ENCODE results near the gene CPVL. TPM values are rescaled to one million over a fixed set of nuclear protein-coding genes. Genes with fewer than 3 reads are reported as not detected.
A peak's percentile ranks its signal among the peaks of the same experiment; 100 is the strongest.

Gene CPVL
- total RNA-seq, 1 experiment from 2014 or later = 26.9 TPM

DNA sequence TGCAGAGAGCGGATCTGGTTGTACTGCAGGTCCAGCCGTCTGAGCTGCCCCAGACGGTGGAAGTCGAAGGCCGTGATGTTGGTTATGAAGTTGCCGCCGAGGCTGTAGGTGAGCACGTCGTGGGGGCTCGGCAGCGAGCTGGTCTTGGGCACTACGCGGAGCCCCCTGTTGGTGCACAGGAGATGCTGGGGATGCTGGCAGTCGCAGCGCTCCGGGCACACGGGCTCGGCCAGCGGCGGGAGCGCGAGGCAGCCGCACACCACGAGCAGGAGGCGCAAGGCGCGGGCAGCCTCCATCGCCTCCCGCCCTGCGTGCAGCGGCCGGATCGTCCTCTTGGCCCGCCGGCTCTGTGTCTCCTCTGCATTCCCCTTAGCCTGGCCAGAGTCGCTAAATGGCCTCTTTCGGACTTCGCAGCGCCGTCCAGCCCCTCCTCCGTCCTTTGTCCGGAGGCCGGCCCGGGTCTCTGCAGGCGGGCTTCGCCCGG, 188.5 kb downstream of the CPVL start:
- H2BK12ac ChIP-seq (ENCODE audit: insufficient read length, low read depth, low read length) = no peak overlapping the region
- H2AFZ ChIP-seq (ENCODE audit: low read length) = no peak overlapping the region
- 0 out of 2 replicates have a peak overlapping the region, but pooled peaks have one; percentile 20 for H3K14ac ChIP-seq (ENCODE audit: insufficient read depth, low read length)
- no peak overlapping the region for H3K23ac ChIP-seq (ENCODE audit: insufficient read length, low read depth, low read length)
- Mint-ChIP-seq H3K36me3 (ENCODE audit: insufficient read depth in 1 of 3, low read depth in 3 of 3) (peaks cover 0 to 6% (median 2%) of the 10 kb centered on the region in 3 experiments; a peak in 4 of 7 replicates), H3K27me3 (ENCODE audit: low read depth) (peaks cover 63% of the 10 kb centered on the region), H3K27ac (no peak overlapping the region), H3K4me3 (peak overlapping the region; percentile 66 to 82), H3K9me3 (peaks cover 0 to 7% of the 10 kb centered on the region in 2 experiments; a peak in 1 of 5 replicates), H3K4me1 (peaks cover 33 to 37% of the 10 kb centered on the region in 2 experiments)
- H4K20me1 ChIP-seq (ENCODE audit: control insufficient read depth, insufficient read depth, insufficient read length) = no peaks in the 10 kb centered on the region
- no peak overlapping the region for H3K4ac ChIP-seq (ENCODE audit: low read depth, low read length)
- H3K4me2 ChIP-seq (ENCODE audit: insufficient read depth, insufficient read length, low read length) = peak overlapping the region; percentile 53
- no CpG with 5 or more reads among the region's 47 CpGs for WGBS (ENCODE audit: extremely low coverage, insufficient read length, low lambda C conversion rate)
- no peak overlapping the region for H4K91ac ChIP-seq (ENCODE audit: insufficient read length, low read depth, low read length)
- peaks cover 10% of the 10 kb centered on the region; the same call in 1 of the 2 replicates for H3K4me1 ChIP-seq (ENCODE audit: insufficient read depth, low read length)
- H3K79me1 ChIP-seq (ENCODE audit: insufficient read depth, low read depth, low read length, poor library complexity, severe bottlenecking) = no peaks in the 10 kb centered on the region
- H3K79me2 ChIP-seq (ENCODE audit: insufficient read depth, low read length) = no peaks in the 10 kb centered on the region
- H2BK15ac ChIP-seq (ENCODE audit: low read depth, low read length) = no peak overlapping the region
- H3K23me2 ChIP-seq (ENCODE audit: insufficient read length, low read depth, low read length, poor library complexity, severe bottlenecking) = peaks cover 35% of the 10 kb centered on the region
- H2BK120ac ChIP-seq (ENCODE audit: low read depth, low read length, poor library complexity, severe bottlenecking) = no peak overlapping the region
- H2BK20ac ChIP-seq (ENCODE audit: low read depth, low read length, poor library complexity, severe bottlenecking) = no peak overlapping the region
- DNase-seq = peak; percentile 63
- no peak overlapping the region for H4K5ac ChIP-seq (ENCODE audit: insufficient read length, low read depth, low read length)
- H3K18ac ChIP-seq (ENCODE audit: insufficient read length, low read depth, low read length) = no peak overlapping the region
- H3K9ac ChIP-seq (ENCODE audit: extremely low read depth, insufficient read length, low read length) = no peak overlapping the region
- TF ChIP-seq CTCF (conservative IDR thresholded peaks at IDR 0.05) = peak; percentile 27; the same call in 2 of the 3 replicates
- H3K27me3 ChIP-seq (ENCODE audit: insufficient read depth, low read length) = peaks cover 11% of the 10 kb centered on the region; the same call in 1 of the 2 replicates
- H2BK5ac ChIP-seq (ENCODE audit: insufficient read length, low read length) = no peak overlapping the region
- H3K27ac ChIP-seq (ENCODE audit: insufficient read length, low read depth, low read length) = no peak overlapping the region
- no peak overlapping the region for H3T11ph ChIP-seq (ENCODE audit: low read length)
- no peaks in the 10 kb centered on the region for H3K9me3 ChIP-seq (ENCODE audit: control insufficient read depth, low read depth, low read length)
- H2AK5ac ChIP-seq (ENCODE audit: insufficient read length, low read length) = no peak overlapping the region
- H3K56ac ChIP-seq (ENCODE audit: insufficient read length, low read depth, low read length) = no peak overlapping the region
- no peak overlapping the region for H4K8ac ChIP-seq (replicated peaks; ENCODE audit: insufficient read length, low read depth, low read length)

All from H9 (cell line).